ENCODE results near the gene PFAS.

PFAS gene

GRCh38 chr17:8311131-8311790, 62.2 kb downstream of the PFAS start:
- no peak overlapping the region for H3K4me3 ChIP-seq (ENCODE audit: low read depth, low read length, poor library complexity, severe bottlenecking)
- H3F3A ChIP-seq (ENCODE audit: insufficient read depth, low read length), result no peaks in the 10 kb centered on the region
- H3K36me3 ChIP-seq (ENCODE audit: insufficient read depth, low read length), result no peaks in the 10 kb centered on the region
- H4K20me1 ChIP-seq (ENCODE audit: insufficient read depth, low read length), result no peaks in the 10 kb centered on the region
- no peak overlapping the region for H3K9ac ChIP-seq (ENCODE audit: low read length)
- TF ChIP-seq EZH2 (IDR thresholded peaks at IDR 0.05; ENCODE audit: borderline replicate concordance, low read length), result no peak
- TF ChIP-seq, protein P1, sequence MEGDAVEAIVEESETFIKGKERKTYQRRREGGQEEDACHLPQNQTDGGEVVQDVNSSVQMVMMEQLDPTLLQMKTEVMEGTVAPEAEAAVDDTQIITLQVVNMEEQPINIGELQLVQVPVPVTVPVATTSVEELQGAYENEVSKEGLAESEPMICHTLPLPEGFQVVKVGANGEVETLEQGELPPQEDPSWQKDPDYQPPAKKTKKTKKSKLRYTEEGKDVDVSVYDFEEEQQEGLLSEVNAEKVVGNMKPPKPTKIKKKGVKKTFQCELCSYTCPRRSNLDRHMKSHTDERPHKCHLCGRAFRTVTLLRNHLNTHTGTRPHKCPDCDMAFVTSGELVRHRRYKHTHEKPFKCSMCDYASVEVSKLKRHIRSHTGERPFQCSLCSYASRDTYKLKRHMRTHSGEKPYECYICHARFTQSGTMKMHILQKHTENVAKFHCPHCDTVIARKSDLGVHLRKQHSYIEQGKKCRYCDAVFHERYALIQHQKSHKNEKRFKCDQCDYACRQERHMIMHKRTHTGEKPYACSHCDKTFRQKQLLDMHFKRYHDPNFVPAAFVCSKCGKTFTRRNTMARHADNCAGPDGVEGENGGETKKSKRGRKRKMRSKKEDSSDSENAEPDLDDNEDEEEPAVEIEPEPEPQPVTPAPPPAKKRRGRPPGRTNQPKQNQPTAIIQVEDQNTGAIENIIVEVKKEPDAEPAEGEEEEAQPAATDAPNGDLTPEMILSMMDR (IDR thresholded peaks at IDR 0.05; ENCODE audit: low read length), result no peak
- no peaks in the 10 kb centered on the region for H3K9me3 ChIP-seq (ENCODE audit: low read length)
- H3K4me1 ChIP-seq (ENCODE audit: insufficient read depth, low read length, severe bottlenecking), result no peaks in the 10 kb centered on the region
- no peak overlapping the region for H3K4me2 ChIP-seq (ENCODE audit: low read length)
- no peaks in the 10 kb centered on the region for H3K79me2 ChIP-seq (ENCODE audit: insufficient read depth, low read length)
- H3K27ac ChIP-seq (ENCODE audit: low read depth, low read length, poor library complexity, severe bottlenecking), result no peak overlapping the region
- H3K9me2 ChIP-seq (ENCODE audit: low read depth, low read length), result no peaks in the 10 kb centered on the region
- no peak overlapping the region for H2AFZ ChIP-seq (ENCODE audit: low read length)
- H3K27me3 ChIP-seq (ENCODE audit: insufficient read depth, low read length), result peaks cover 14% of the 10 kb centered on the region; the same call in 1 of the 2 replicates

- H3K27me3 ChIP-seq (ENCODE audit: insufficient read depth, low read length), result peaks cover 14% of the 10 kb centered on the region; the same call in 1 of the 2 replicates
- TF ChIP-seq, protein P1 (IDR thresholded peaks at IDR 0.05; ENCODE audit: low read length), result no peak
- TF ChIP-seq EZH2 (IDR thresholded peaks at IDR 0.05; ENCODE audit: borderline replicate concordance, low read length), result no peak
- no peaks in the 10 kb centered on the region for H3K9me2 ChIP-seq (ENCODE audit: low read depth, low read length)
- H3K4me3 ChIP-seq (ENCODE audit: low read depth, low read length, poor library complexity, severe bottlenecking), result no peak overlapping the region
- H4K20me1 ChIP-seq (ENCODE audit: insufficient read depth, low read length), result no peaks in the 10 kb centered on the region
- no peaks in the 10 kb centered on the region for H3F3A ChIP-seq (ENCODE audit: insufficient read depth, low read length)
- no peaks in the 10 kb centered on the region for H3K9me3 ChIP-seq (ENCODE audit: low read length)
- H3K79me2 ChIP-seq (ENCODE audit: insufficient read depth, low read length), result no peaks in the 10 kb centered on the region
- H2AFZ ChIP-seq (ENCODE audit: low read length), result no peak overlapping the region
- H3K4me2 ChIP-seq (ENCODE audit: low read length), result no peak overlapping the region
- no peaks in the 10 kb centered on the region for H3K4me1 ChIP-seq (ENCODE audit: insufficient read depth, low read length, severe bottlenecking)
- no peaks in the 10 kb centered on the region for H3K36me3 ChIP-seq (ENCODE audit: insufficient read depth, low read length)
- H3K9ac ChIP-seq (ENCODE audit: low read length), result no peak overlapping the region
- H3K27ac ChIP-seq (ENCODE audit: low read depth, low read length, poor library complexity, severe bottlenecking), result no peak overlapping the region
Measured at GRCh38 chr17:8312251-8312650, 63.2 kb downstream of the PFAS start.

- Histone ChIP-seq H3K27ac (ENCODE audit: low read depth, low read length, poor library complexity, severe bottlenecking) (no peak overlapping the region), H3K9ac (ENCODE audit: low read length) (no peak overlapping the region), H3K27me3 (ENCODE audit: insufficient read depth, low read length) (peaks cover 14% of the 10 kb centered on the region; the same call in 1 of the 2 replicates), H3K4me2 (ENCODE audit: low read length) (no peak overlapping the region), H3K4me3 (ENCODE audit: low read depth, low read length, poor library complexity, severe bottlenecking) (no peak overlapping the region), H3F3A (ENCODE audit: insufficient read depth, low read length) (no peaks in the 10 kb centered on the region), H4K20me1 (ENCODE audit: insufficient read depth, low read length) (no peaks in the 10 kb centered on the region), H3K9me2 (ENCODE audit: low read depth, low read length) (no peaks in the 10 kb centered on the region), H2AFZ (ENCODE audit: low read length) (no peak overlapping the region), H3K4me1 (ENCODE audit: insufficient read depth, low read length, severe bottlenecking) (no peaks in the 10 kb centered on the region), H3K36me3 (ENCODE audit: insufficient read depth, low read length) (no peaks in the 10 kb centered on the region), H3K79me2 (ENCODE audit: insufficient read depth, low read length) (no peaks in the 10 kb centered on the region), H3K9me3 (ENCODE audit: low read length) (no peaks in the 10 kb centered on the region)
- TF ChIP-seq, protein P1 (IDR thresholded peaks at IDR 0.05; ENCODE audit: low read length), result no peak
- no peak for TF ChIP-seq EZH2 (IDR thresholded peaks at IDR 0.05; ENCODE audit: borderline replicate concordance, low read length)
Measured at GRCh38 chr17:8312726-8313600, 63.9 kb downstream of the PFAS start.
